SKM-1 treated with dmso at 0.1 percent for 144 hours (cell line): Measurements from ENCODE around the gene PPP1CA.

ENCODE experiments used
- DNase-seq: peaks from one replicate; lab custom pipeline; 2025; ENCODE audit not compliant: unreplicated experiment; lab: John Stamatoyannopoulos, UW

The PPP1CA gene

DNA sequence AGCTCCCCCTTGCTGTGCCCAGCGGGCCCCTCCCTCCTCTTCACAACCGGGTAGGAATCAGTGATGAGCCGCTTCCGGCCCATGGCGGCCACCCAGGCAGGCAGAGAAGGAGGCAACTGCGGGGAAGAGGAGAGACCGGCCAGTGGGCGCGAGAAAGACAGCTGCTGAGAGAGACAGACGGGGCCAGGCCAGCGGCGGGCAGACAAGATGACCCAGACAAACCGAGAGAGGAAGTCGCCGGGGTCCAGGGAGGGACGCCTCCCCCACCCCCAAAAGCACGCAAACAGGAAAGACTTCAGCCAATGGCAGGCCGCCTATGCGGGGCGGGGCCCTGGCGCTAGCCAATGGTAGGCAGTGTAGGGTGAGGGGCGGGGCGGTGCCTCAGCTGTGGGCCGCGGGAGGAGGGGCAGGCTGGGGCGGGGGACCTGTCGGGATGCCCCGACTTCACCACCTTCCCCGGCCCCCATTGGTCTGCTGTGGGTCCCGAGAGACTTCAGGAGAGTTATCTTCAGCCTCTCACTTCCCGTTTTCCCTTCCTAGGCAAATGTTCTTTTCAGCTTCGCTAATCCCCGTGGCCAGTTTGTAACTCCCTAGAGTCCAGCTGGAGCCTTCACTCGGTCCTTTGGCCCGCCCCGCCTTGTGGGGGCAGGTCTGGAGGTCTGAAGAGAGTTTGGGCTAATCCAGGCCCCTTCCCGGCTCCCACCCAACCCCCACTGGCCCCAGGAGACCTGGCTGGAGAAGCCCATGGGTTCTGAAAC, 48.2 kb downstream of the PPP1CA start, which contains the start of gene POLD4:
TSS of gene POLD4 (minus strand) at position 230 of the 758 bp plus-strand sequence. CDS start at position 83, 147 bp downstream.
- peak; percentile 96 for DNase-seq

DNA sequence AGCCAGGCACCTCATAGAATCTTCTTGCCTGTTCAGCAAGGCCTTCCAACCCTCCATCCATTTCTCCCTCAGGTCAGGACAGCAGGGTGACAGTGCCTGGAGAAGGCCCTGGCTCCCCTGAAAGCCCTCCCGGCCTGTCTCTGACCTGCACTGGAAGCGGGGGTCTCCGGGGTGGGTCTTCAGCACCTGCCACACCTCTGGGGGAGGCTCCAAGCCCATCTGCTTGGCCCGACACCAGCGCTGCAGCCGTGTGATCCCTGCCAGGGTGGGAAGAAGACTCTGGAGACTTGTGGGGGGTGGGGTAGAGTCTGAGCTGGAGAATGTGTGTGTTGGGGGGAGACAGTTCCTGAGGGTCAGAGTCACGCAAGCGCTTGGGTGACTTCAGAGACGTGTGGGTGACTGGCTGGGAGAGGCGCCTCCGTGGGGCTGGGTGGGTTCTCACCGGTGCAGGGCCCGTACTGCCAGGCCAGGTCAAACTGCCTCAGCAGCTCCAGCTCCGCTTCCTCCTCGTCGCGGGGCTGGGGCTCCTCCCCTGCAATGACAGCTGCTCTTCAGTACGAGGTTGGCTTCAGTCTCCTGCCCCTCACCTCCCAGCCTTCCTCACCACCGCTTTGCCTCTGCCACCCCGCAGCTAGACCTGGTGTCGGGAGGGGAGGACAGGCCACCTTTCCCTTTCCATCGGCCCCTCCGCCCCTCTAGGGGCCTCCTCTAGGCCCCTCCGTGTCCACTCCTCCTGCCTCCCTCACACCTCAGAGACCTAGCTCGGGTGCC, 48.9 kb downstream of the PPP1CA start:
- peak; percentile 47 for DNase-seq

DNA sequence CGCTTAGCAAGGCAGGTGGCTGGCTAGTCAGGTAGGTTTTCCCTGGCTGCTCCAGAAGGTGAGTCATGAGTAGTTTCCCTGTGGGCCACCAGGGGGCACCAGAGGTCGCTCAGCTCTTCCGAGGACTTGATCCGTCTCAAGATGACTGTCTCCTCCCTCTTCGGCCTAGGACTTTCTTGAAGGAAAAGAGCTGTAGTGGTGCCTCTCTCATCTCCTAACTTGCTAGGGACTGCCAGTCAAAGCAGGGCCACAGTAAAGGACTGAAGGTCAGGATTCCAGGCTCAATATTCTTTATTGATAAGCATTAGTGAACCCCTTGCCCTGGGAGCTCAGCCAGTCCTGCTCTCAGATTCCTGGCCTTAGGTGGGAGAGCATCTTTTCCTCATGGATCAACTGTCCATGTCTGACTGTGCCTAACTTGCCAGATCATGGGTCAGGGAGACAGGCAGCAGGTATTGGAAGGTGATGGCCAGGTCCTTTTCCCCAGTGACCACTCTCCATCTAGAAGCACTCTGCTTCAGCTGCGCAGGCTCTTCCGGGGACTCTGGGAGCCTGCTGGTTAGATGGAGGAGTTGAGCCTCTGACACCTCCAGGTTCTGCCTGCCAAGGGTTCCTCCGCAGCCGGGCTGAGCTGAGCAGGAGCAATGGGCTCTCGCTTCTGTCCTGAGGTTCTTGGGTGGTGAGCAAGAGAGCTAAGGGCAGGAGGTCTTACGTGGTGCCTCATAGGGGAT, 50.2 kb downstream of the PPP1CA start:
- peak; percentile 72 for DNase-seq

DNA sequence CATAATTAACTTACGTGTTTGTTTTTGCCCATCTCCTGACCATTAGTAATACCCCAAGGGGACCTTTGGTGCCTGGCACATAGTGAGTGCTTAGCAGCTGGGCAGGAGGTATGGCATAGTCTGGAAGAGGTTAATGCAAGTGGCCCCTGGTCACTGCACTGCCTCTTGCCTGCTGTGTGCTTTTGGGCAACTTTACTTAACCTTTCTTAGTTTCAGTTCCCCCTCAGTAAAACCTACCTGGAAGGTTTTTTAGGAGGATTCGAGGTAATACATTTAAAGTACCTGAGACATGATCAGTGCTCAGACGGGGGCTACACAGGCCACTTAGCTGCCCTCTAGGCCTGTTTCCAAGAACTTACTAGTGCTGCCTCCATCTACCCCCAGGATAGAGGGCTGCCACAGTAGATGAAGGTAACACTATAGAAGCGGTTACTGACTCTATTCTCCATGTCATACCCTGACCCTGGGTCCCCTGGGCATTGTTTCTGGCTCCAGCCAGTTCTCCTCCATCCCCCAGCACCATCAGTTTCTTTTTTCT, 51.7 kb downstream of the PPP1CA start:
- DNase-seq, result no peak

DNA sequence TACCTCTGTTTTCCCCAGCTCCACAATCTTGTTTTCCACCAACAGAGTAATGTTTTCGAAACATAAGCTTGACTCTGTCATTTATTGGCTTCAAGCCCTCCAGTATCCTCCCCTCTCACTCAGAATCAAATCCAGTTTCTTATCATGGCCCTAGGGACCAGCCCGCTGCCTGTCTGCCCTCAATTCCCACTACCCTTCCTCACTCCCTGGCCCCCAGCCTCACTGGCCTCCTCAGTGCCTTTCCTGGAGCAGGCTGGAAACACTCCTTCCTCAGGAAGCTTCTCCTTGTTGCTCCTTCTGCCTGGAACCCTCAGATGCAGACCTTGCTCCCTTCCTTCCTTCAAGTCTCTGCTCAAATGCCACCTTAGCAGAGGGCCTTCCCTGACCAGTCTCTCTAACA, 52.2 kb downstream of the PPP1CA start:
- DNase-seq, result no peak

DNA sequence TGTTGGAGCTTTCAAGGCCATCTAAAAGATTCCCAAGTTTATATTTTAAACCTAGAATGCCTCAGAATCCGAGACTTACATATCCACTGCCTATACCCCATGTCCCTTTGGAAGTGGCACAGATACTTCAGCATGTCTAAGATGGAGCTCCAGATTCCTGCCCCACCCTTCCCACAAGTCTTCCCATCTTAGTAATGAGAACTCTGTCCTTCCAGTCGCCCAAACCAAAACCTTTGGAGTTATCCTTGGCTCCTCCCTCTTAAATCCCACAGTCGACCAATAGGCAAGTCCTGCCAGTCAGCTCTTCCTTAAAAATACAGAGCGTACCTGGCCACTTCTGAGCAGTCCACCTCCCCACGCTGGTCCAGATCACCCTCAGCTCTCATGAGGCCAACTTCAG, 52.6 kb downstream of the PPP1CA start:
- no peak for DNase-seq
